Measurements from ENCODE around the gene EFHC2. TPM values are rescaled to one million over a fixed set of nuclear protein-coding genes. Genes with fewer than 3 reads are reported as not detected.

Gene EFHC2
- total and polyA plus RNA-seq, 4 donors, result 0.08 to 0.56 TPM; not detected in 2

GRCh38 chrX:44156726-44157125, 186.7 kb downstream of the EFHC2 start:
- no peak for DNase-seq (ENCODE audit: low spot score)
- Histone ChIP-seq H3K4me1 (ENCODE audit: control insufficient read depth in 4 of 4, insufficient read depth in 4 of 4, low read length in 3 of 4) (no peaks in the 10 kb centered on the region), H3K9ac (ENCODE audit: low read depth in 1 of 2, low read length in 2 of 2) (no peak overlapping the region), H3K4me3 (ENCODE audit: low read depth in 1 of 3, low read length in 3 of 3) (no peak overlapping the region), H3K36me3 (ENCODE audit: control insufficient read depth in 4 of 4, insufficient read depth in 3 of 4, low read depth in 1 of 4, low read length in 3 of 4) (no peaks in the 10 kb centered on the region), H3K27me3 (ENCODE audit: control insufficient read depth in 4 of 4, insufficient read depth in 4 of 4, low read length in 3 of 4) (no peaks in the 10 kb centered on the region), H3K9me3 (ENCODE audit: control insufficient read depth in 4 of 4, low read length in 3 of 4) (no peaks in the 10 kb centered on the region), H3K27ac (ENCODE audit: low read depth in 1 of 2, low read length in 2 of 2) (no peak overlapping the region)
- TF ChIP-seq REST (IDR thresholded peaks at IDR 0.05), result no peak
- WGBS, result 80% methylated on average over 3 of the region's 3 CpGs

- no peak overlapping the region for H3K9ac ChIP-seq (ENCODE audit: low read depth in 1 of 2, low read length in 2 of 2)
- no peaks in the 10 kb centered on the region for H3K9me3 ChIP-seq (ENCODE audit: control insufficient read depth in 4 of 4, low read length in 3 of 4)
- no peaks in the 10 kb centered on the region for H3K27me3 ChIP-seq (ENCODE audit: control insufficient read depth in 4 of 4, insufficient read depth in 4 of 4, low read length in 3 of 4)
- no peaks in the 10 kb centered on the region for H3K36me3 ChIP-seq (ENCODE audit: control insufficient read depth in 4 of 4, insufficient read depth in 3 of 4, low read depth in 1 of 4, low read length in 3 of 4)
- 82% methylated on average over 4 of the region's 4 CpGs for WGBS
- TF ChIP-seq RAD21 (IDR thresholded peaks at IDR 0.05) (no peak), ZBTB33 (IDR thresholded peaks at IDR 0.05) (no peak), TAF1 (conservative IDR thresholded peaks at IDR 0.05) (no peak), SP1 (IDR thresholded peaks at IDR 0.05) (no peak), GABPA (IDR thresholded peaks at IDR 0.05 in 1 of 2, conservative IDR thresholded peaks at IDR 0.05 in 1 of 2) (no peak), YY1 (IDR thresholded peaks at IDR 0.05) (no peak), EGR1 (IDR thresholded peaks at IDR 0.05; ENCODE audit: low read depth in 2 of 2) (no peak), MAX (IDR thresholded peaks at IDR 0.05) (no peak), RXRA (IDR thresholded peaks at IDR 0.05) (no peak)
- H3K4me3 ChIP-seq (ENCODE audit: low read depth in 1 of 3, low read length in 3 of 3), result no peak overlapping the region
- no peaks in the 10 kb centered on the region for H3K4me1 ChIP-seq (ENCODE audit: control insufficient read depth in 4 of 4, insufficient read depth in 4 of 4, low read length in 3 of 4)
- DNase-seq (ENCODE audit: low spot score), result no peak
- no peak overlapping the region for H3K27ac ChIP-seq (ENCODE audit: low read depth in 1 of 2, low read length in 2 of 2)
These were observed 188.3 kb downstream of the EFHC2 start for GRCh38 chrX:44155126-44155525.

- TF ChIP-seq MAX (IDR thresholded peaks at IDR 0.05), result no peak
- TF ChIP-seq REST (IDR thresholded peaks at IDR 0.05), result no peak
- no peak for TF ChIP-seq HNF4G (IDR thresholded peaks at IDR 0.05)
- no peak for TF ChIP-seq SP1 (IDR thresholded peaks at IDR 0.05)
- no peak for TF ChIP-seq ATF3 (IDR thresholded peaks at IDR 0.05)
- no peak for TF ChIP-seq RAD21 (IDR thresholded peaks at IDR 0.05)
- no peak for TF ChIP-seq JUND (IDR thresholded peaks at IDR 0.05)
- TF ChIP-seq NR2F2 (IDR thresholded peaks at IDR 0.05), result no peak
- TF ChIP-seq TAF1 (conservative IDR thresholded peaks at IDR 0.05), result no peak
- Histone ChIP-seq H3K36me3 (ENCODE audit: control insufficient read depth in 4 of 4, insufficient read depth in 3 of 4, low read depth in 1 of 4, low read length in 3 of 4) (no peaks in the 10 kb centered on the region), H3K4me3 (ENCODE audit: low read depth in 1 of 3, low read length in 3 of 3) (no peak overlapping the region), H3K27ac (ENCODE audit: low read depth in 1 of 2, low read length in 2 of 2) (no peak overlapping the region), H3K9me3 (ENCODE audit: control insufficient read depth in 4 of 4, low read length in 3 of 4) (no peaks in the 10 kb centered on the region), H3K9ac (ENCODE audit: low read depth in 1 of 2, low read length in 2 of 2) (no peak overlapping the region), H3K27me3 (ENCODE audit: control insufficient read depth in 4 of 4, insufficient read depth in 4 of 4, low read length in 3 of 4) (no peaks in the 10 kb centered on the region), H3K4me1 (ENCODE audit: control insufficient read depth in 4 of 4, insufficient read depth in 4 of 4, low read length in 3 of 4) (no peaks in the 10 kb centered on the region)
- 56% methylated on average over 1 of the region's 1 CpG for WGBS
- no peak for DNase-seq (ENCODE audit: low spot score)
These were observed 190.6 kb downstream of the EFHC2 start for GRCh38 chrX:44152852-44153251.

All from liver (tissue), 9 donors.